HS-5 (cell line): ENCODE data around the gene SIT1.
"Not testable (repeated sequence)": the region's sequence is repeated elsewhere in the genome, so short reads cannot be mapped to it uniquely, and the experiment has no call there.

Experiments
- DNase-seq: peaks from one replicate; pipeline ENCODE4 v3.0.0-alpha.2; 2012; ENCODE audit warnings: low read depth

The SIT1 gene

GRCh38 chr9:35636877-35637246 is 13.9 kb downstream of the SIT1 start:
- not testable (repeated sequence) for DNase-seq

GRCh38 chr9:35636135-35636876 is 14.4 kb downstream of the SIT1 start:
- no peak for DNase-seq

- no peak for DNase-seq
These were observed 15.0 kb downstream of the SIT1 start for GRCh38 chr9:35635730-35636129.

GRCh38 chr9:35629597-35629996 is 21.1 kb downstream of the SIT1 start:
- no peak for DNase-seq

DNA sequence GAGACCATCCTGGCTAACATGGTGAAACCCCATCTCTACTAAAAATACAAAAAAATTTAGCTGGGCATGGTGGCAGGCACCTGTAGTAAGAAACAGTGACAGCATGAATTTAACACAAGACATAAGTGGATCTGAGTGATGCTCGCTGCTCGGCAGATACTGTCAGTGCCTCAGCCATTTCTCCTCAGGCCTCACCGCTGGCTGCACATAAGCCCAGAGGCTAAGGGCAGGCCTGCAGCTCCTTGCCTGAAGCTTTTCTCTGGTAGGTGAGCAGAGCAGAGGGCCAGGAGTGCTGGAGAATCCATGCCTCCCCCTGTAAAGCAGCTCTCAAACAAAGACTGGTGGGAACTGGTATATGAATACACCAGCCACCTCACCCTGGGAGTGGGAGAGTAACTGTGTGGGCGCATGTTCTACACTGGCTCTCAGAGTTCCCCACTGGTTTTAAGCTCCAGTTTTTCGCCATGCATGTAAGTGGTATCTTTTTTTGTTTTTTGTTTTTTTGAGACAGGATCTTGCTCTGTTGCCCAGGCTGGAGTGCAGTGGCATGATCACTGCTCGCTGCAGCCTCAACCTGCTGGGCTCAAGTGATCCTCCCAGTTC is 22.2 kb downstream of the SIT1 start:
- DNase-seq: no peak

DNA sequence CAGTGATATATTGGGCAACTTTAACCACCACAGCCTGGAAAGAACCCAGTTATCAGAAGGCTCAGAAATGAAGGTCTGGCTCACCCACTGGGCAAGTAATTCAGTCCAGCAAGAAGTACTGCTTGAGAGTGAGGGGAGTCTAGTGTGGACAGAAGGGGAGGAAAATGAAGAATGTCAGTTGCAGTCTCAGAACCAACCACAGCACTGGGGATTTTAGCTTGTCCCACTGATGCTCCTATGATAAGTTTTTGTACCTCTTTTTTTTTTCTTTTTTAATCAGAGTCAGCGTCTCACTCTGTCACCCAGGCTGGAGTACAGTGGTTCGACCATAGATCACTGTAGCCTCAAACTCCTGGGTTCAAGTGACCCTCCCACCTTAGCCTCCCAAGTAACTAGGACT is 23.2 kb downstream of the SIT1 start:
- no peak for DNase-seq

GRCh38 chr9:35619800-35620158 is 31.0 kb downstream of the SIT1 start:
- DNase-seq: no peak

DNA sequence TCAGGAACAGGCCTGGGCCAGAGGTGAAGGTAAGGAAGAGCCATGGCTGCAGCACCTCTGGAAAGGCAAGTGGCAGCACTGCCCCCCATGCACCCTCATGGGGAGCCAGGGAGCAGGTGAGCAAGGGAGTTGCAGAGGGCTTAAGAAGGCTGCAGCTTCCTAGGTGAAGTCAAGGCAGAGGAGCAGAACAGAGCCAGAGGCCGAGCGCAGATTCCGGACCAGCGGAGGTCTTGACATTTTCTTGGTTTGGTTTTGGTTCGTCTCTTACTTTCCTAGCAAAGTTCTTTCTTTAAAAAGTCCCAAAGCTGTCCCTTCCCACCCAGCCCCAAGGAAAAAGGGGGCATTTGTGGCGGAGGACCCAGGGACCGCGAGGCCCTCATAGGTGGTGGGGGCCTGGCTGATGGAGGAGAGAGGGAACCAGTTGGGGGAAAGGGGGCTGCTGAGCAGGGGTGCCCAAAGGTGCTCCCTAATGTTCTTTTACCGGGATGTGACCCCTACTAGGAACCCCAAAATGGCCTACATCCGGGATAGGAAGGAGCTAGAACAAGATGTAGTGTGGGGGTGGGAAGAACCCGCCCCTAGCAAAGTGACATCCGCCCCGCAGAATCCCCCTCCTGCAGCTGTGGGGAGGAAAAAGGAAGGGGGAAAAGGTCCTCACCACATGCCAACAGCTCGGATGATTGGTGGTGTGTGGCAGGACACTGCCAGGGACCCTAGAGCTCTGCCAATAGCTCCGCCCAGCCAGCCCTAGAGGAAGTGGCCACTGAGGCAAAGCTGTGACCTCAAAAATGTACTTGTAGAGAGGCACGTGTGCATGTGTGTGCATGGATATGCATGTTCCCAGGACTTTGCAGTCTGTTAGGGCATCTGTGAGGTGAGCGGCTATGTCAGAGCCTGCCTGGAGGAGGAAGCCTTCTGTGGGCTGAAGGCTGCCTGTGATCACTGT is 31.6 kb downstream of the SIT1 start:
- DNase-seq: no peak

DNA sequence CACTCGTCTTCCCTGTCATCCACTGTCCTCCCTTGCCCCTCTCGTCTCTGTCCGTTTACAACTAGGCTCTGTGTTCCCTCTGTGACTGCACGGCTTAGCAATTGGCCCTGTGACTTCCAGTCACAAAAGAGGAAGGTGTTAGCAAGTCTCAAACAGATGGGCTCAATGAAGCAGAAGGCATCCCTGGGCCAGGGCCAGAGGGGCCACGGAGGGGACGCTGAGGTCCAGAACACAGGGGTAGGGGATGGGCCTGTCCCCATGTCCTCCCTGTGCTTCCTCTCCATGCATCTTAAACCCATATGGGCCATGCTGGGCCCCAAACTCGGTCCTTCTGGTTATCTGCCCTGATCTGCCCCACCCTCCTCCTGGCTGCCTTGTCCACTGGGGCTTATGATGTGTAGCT is 32.4 kb downstream of the SIT1 start, which contains the start of gene CD72:
Gene CD72, minus strand, starts transcription at position 89 of the 403 bp plus-strand sequence. CDS start 110 bp downstream, outside the sequence.
- DNase-seq: no peak

GRCh38 chr9:35617548-35617947 is 33.2 kb downstream of the SIT1 start:
- no peak for DNase-seq

- DNase-seq: no peak
These were observed 33.9 kb downstream of the SIT1 start for GRCh38 chr9:35616681-35617459.

DNA sequence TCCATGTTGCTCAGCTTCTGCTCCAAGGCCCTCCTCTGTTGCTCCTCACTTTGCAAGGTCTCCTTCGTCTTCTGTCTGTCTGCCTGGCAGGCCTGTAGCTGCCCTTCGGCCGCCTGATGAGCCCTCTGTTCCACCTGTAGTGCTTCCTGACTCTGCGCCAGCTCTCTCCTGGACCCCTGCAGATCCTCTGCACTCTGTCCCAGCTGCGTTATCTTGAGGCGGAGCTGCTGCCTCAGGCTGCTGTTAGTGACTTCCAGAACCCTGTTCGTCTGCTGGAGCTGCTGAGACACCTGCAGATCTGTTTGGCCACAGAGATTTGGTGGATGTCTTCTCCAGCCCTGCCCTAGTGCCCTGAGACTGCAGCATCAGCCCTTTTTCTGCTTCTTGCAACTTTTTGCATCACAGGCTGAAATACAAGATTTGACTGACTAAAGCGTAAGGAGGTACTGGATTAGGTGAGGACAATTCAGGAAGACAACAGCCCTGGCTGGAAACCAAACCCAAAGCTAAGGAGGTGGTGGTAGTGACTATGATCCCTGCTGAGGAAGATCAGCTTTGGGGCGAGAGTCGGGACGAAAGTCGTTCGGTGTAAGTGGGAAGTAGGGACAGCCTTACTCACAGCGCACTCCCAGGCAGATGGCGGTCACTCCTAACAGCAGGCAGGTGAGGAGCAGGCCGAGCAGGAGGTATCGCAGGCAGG is 34.6 kb downstream of the SIT1 start:
- DNase-seq: no peak

GRCh38 chr9:35612843-35613242 is 37.9 kb downstream of the SIT1 start:
- DNase-seq: no peak

- DNase-seq: not testable (repeated sequence)
These were observed 38.7 kb downstream of the SIT1 start for GRCh38 chr9:35612066-35612465.

GRCh38 chr9:35611230-35611797 is 39.4 kb downstream of the SIT1 start:
- DNase-seq: no peak

GRCh38 chr9:35609820-35610163 is 40.9 kb downstream of the SIT1 start:
- DNase-seq: no peak

GRCh38 chr9:35609001-35609819 is 41.5 kb downstream of the SIT1 start:
- no peak for DNase-seq

- no peak for DNase-seq
These were observed 42.5 kb downstream of the SIT1 start for GRCh38 chr9:35608221-35608620.

- DNase-seq: no peak
These were observed 44.0 kb downstream of the SIT1 start for GRCh38 chr9:35606726-35607125.

GRCh38 chr9:35606138-35606504 is 44.6 kb downstream of the SIT1 start:
- DNase-seq: no peak
